CD4-positive, CD25-positive, alpha-beta regulatory T cell (primary cell): ENCODE measurements around the gene DIAPH2. TPM values are rescaled to one million over a fixed set of nuclear protein-coding genes. Genes with fewer than 3 reads are reported as not detected.
"Not testable (repeated sequence)": the region's sequence is repeated elsewhere in the genome, so short reads cannot be mapped to it uniquely, and the experiment has no call there.

Source experiments
- ATAC-seq, 2 donors: fragments of 150-1000 bp; cut with Tn5 transposase; one replicate each; pipeline ENCODE4 v1.10.0; 2021; ENCODE audit warnings: low read depth in 2 of 2, moderate number of reproducible peaks in 2 of 2, moderate library complexity in 1 of 2
- DNase-seq, 3 donors: peaks; one replicate each; pipeline versions ENCODE4 v3.0.0 to v3.0.0-alpha.2; 2012 to 2022; ENCODE audit warnings: mixed read lengths in 1 of 3
- H3K27ac ChIP-seq: one replicate; pipeline ENCODE4 v1.7.0; 2013; ENCODE audit warnings: mild to moderate bottlenecking, low read length; ENCODE audit not compliant: insufficient read depth, poor library complexity, severe bottlenecking
- H3K27me3 ChIP-seq: one replicate; pipeline ENCODE4 v1.7.0; 2013; ENCODE audit warnings: low read length; ENCODE audit not compliant: control insufficient read depth, insufficient read depth
- H3K36me3 ChIP-seq: one replicate; pipeline ENCODE4 v1.7.0; 2013; ENCODE audit warnings: mild to moderate bottlenecking, low read length, moderate library complexity; ENCODE audit not compliant: control insufficient read depth, insufficient read depth
- H3K4me1 ChIP-seq: 2 replicates; pipeline ENCODE4 v1.7.0; 2013; ENCODE audit warnings: mild to moderate bottlenecking, low read length; ENCODE audit not compliant: insufficient read depth, control insufficient read depth, poor library complexity, severe bottlenecking
- H3K4me3 ChIP-seq: one replicate; pipeline ENCODE4 v1.7.0; 2013; ENCODE audit warnings: low read depth, mild to moderate bottlenecking, low read length, moderate library complexity
- H3K9me3 ChIP-seq, 2 experiments: 1 replicate in 1 of 2; 2 replicates in 1 of 2; pipeline ENCODE4 v1.7.0; 2013; ENCODE audit warnings: low read length in 2 of 2, mild to moderate bottlenecking in 1 of 2, moderate library complexity in 1 of 2; ENCODE audit not compliant: control insufficient read depth in 2 of 2
- H3K27ac Mint-ChIP-seq, 3 donors: one replicate each; pipeline ENCODE4 v1.8.0; 2020 to 2022; ENCODE audit warnings: mild to moderate bottlenecking in 3 of 3, mixed read lengths in 3 of 3, moderate library complexity in 2 of 3
- H3K27me3 Mint-ChIP-seq: one replicate; pipeline ENCODE4 v1.8.0; 2022; ENCODE audit warnings: mild to moderate bottlenecking, mixed read lengths
- H3K36me3 Mint-ChIP-seq: one replicate; pipeline ENCODE4 v1.8.0; 2020; ENCODE audit warnings: mixed read lengths
- H3K4me1 Mint-ChIP-seq, 4 donors: one replicate each; pipeline ENCODE4 v1.8.0; 2020 to 2022; ENCODE audit warnings: mixed read lengths in 4 of 4, mild to moderate bottlenecking in 1 of 4
- H3K4me3 Mint-ChIP-seq, 4 donors: one replicate each; pipeline ENCODE4 v1.8.0; 2020 to 2022; ENCODE audit warnings: mild to moderate bottlenecking in 4 of 4, mixed read lengths in 4 of 4, moderate library complexity in 3 of 4
- H3K9me3 Mint-ChIP-seq, 7 donors: one replicate each; pipeline ENCODE4 v1.8.0; 2020 to 2022; ENCODE audit warnings: mixed read lengths in 7 of 7, mild to moderate bottlenecking in 3 of 7, moderate library complexity in 2 of 7
- polyA plus RNA-seq, 4 donors: library from polyadenylated mRNA; unstranded; fragments of 300-500 nt; fragmentation: Illumina TruSeq; gene quantifications; one replicate each; pipeline ENCODE4 v1.2.3, GENCODE V29; 2021
- total RNA-seq: library from RNA; stranded (reverse); gene quantifications from one replicate; pipeline ENCODE4 v1.2.3, GENCODE V29; 2022

Gene DIAPH2
- total and polyA plus RNA-seq, 5 donors from 2014 or later, result 6.3 to 17.0 (median 6.6) TPM

DNA sequence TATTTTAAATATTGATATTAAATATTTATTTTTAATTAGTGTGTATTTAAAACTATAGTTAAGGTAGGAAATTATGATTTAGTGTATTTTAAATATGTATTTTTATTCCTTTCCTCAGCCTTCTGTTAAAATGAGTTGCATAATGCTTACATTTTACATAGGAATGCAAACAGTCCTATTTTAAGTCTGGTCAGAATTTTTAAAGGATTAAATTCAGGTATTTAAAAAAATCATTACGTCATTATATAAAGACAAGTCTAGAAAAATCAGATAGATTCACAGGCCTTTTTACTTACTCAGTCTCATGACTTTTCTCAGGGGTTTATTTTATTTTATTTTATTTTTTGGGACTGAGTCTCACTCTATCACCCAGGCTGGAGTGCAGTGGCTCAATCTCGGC is 148.7 kb downstream of the DIAPH2 start:
- no peak overlapping the region for H3K27ac Mint-ChIP-seq
- Histone ChIP-seq H3K36me3 (no peaks in the 10 kb centered on the region), H3K9me3 (no peaks in the 10 kb centered on the region), H3K27ac (no peak overlapping the region), H3K27me3 (no peaks in the 10 kb centered on the region), H3K4me3 (no peak overlapping the region), H3K4me1 (no peaks in the 10 kb centered on the region)
- no peaks in the 10 kb centered on the region for H3K36me3 Mint-ChIP-seq
- H3K9me3 Mint-ChIP-seq, result no peaks in the 10 kb centered on the region
- peaks cover 0 to 12% (median 5%) of the 10 kb centered on the region in 4 donors for H3K4me1 Mint-ChIP-seq
- ATAC-seq (no peak), DNase-seq (no peak)
- no peaks in the 10 kb centered on the region for H3K27me3 Mint-ChIP-seq
- no peak overlapping the region for H3K4me3 Mint-ChIP-seq

DNA sequence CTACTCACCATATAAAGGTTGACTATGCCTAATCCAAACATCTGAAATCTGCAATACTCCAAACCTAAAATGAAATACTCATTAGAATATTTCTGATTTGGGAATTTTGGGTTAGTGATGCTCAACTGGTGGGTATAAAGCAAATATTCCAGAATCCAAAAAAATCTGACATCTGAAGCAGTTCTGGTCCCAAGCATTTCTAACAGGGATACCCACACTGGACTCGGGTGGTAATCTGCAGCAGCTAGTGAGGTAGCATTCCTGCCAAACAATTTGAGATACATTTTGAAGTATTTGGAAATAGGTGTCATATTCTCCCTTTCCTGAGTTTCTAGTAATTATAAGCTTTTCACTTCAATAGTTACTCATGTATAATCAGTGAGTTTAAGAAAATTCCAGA is 149.5 kb downstream of the DIAPH2 start:
- no peaks in the 10 kb centered on the region for H3K27me3 ChIP-seq

DNA sequence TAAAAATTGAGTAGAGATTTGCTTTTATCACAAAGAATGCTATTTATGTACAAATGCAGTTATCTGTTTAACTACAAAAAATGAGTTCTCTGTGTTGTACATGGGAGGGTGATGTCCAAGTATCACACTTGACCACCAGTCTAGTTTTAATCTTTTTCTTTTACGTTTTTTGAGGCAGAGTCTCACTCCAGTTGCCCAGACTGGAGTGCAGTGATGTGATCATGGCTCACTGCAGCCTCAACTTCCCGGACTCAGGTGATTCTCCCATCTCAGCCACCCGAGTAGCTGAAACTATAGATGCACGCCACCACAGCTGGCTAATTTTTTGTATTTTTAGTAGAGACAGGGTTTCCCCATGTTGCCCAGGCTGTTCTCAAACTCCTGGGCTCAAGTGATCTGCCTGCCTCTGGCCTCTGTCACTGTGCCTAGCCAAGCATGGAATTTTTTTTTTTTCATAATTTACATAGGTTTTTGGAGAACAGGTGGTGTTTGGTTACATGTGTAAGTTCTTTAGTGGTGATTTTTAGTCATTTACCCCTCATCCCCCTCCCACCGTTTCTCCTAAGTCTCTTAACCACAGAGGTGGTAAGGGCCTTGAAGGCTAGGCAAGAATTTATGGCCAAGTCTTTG is 151.1 kb downstream of the DIAPH2 start:
- Histone ChIP-seq H3K27ac (no peak overlapping the region), H3K4me3 (no peak overlapping the region), H3K4me1 (no peaks in the 10 kb centered on the region), H3K27me3 (no peaks in the 10 kb centered on the region), H3K36me3 (no peaks in the 10 kb centered on the region), H3K9me3 (no peaks in the 10 kb centered on the region)
- Mint-ChIP-seq H3K27me3 (no peaks in the 10 kb centered on the region), H3K36me3 (no peaks in the 10 kb centered on the region), H3K27ac (no peak overlapping the region), H3K4me3 (no peak overlapping the region), H3K4me1 (peaks cover 0 to 11% (median 5%) of the 10 kb centered on the region in 4 donors), H3K9me3 (no peaks in the 10 kb centered on the region)
- ATAC-seq (no peak), DNase-seq (no peak)

More for the DNA sequence above, 149.5 kb downstream of the DIAPH2 start:
- Mint-ChIP-seq H3K27me3 (no peaks in the 10 kb centered on the region), H3K4me3 (no peak overlapping the region), H3K9me3 (no peaks in the 10 kb centered on the region), H3K27ac (no peak overlapping the region), H3K36me3 (no peaks in the 10 kb centered on the region), H3K4me1 (peaks cover 0 to 12% (median 5%) of the 10 kb centered on the region in 4 donors)
- ATAC-seq (no peak), DNase-seq (no peak)
- Histone ChIP-seq H3K36me3 (no peaks in the 10 kb centered on the region), H3K4me1 (no peaks in the 10 kb centered on the region), H3K27ac (no peak overlapping the region), H3K4me3 (no peak overlapping the region), H3K9me3 (no peaks in the 10 kb centered on the region)

DNA sequence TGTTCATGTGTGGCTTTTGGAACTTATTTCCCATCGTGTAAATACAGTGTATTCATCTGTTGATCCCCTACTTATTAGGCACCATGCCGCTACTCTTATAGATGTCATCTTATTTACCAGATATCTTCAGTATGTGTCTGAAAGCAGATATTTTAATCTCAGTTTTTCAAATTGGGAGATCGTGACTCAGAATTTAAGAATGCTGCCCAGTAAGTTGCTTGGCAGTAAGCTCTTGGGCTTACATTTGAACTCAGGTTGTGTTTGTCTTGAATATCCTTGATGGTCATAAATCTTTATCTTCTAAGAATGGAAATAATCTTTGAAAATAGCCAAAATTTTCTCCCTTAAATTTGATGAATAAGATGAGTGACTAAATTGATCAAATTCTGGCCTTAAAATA is 153.2 kb downstream of the DIAPH2 start:
- H3K27me3 Mint-ChIP-seq, result no peaks in the 10 kb centered on the region
- no peak for DNase-seq
- H3K36me3 Mint-ChIP-seq, result no peaks in the 10 kb centered on the region
- no peak for ATAC-seq
- no peak overlapping the region for H3K4me3 Mint-ChIP-seq
- Histone ChIP-seq H3K4me3 (no peak overlapping the region), H3K36me3 (no peaks in the 10 kb centered on the region), H3K4me1 (no peaks in the 10 kb centered on the region), H3K27me3 (no peaks in the 10 kb centered on the region), H3K27ac (no peak overlapping the region), H3K9me3 (no peaks in the 10 kb centered on the region)
- no peak overlapping the region for H3K27ac Mint-ChIP-seq
- peaks cover 0 to 7% (median 4%) of the 10 kb centered on the region in 4 donors for H3K4me1 Mint-ChIP-seq
- no peaks in the 10 kb centered on the region for H3K9me3 Mint-ChIP-seq

DNA sequence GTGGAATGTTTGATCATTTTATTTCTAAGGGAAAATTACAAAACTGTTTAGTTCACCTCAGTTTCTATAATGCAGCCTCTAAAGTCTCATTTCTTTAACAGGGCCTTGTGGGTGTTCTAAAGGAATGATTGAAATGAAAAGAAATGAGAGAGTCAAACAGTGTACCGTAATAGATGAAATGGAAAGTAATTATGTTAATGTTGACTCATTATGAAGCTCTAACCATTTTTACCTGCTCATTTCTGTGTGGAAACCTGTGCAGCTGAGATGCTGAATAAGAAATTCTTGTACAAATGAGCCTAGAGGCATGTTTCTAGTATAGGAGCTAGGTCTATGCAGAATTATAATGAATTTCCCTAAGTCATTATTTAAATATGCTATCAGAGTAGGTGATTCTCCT is 153.9 kb downstream of the DIAPH2 start:
- H3K9me3 Mint-ChIP-seq, result no peaks in the 10 kb centered on the region

DNA sequence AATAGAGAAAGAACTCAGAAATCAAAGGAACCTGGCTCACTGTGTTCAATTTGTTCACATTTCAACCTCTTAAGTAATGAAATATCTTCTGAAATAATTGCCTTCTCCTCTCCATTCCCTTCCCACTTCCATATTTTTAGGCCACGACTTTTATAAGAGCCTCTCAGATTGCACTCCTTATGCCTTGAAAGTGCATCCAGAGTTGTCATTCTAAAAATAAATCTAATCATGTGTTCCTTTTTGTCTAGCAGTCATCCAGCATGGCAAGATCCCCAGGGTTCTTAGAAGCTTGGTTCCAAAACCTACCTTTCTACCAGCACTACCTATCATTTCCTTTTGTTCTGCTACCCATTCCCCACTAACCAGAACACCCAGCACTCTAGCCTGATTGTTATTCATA is 156.7 kb downstream of the DIAPH2 start:
- H3K36me3 Mint-ChIP-seq, result no peaks in the 10 kb centered on the region
- no peaks in the 10 kb centered on the region for H3K4me1 ChIP-seq
- H3K27ac Mint-ChIP-seq, result peak overlapping the region in 1 of 3 donors; percentile 66

More for the DNA sequence above, 153.9 kb downstream of the DIAPH2 start:
- no peak overlapping the region for H3K4me3 Mint-ChIP-seq
- H3K27ac Mint-ChIP-seq, result no peak overlapping the region
- no peaks in the 10 kb centered on the region for H3K27me3 Mint-ChIP-seq
- H3K36me3 ChIP-seq, result no peaks in the 10 kb centered on the region
- H3K27me3 ChIP-seq, result no peaks in the 10 kb centered on the region
- no peaks in the 10 kb centered on the region for H3K4me1 ChIP-seq
- DNase-seq, result no peak
- no peaks in the 10 kb centered on the region for H3K36me3 Mint-ChIP-seq
- H3K4me1 Mint-ChIP-seq, result peaks cover 0 to 7% (median 4%) of the 10 kb centered on the region in 4 donors
- no peaks in the 10 kb centered on the region for H3K9me3 ChIP-seq
- H3K4me3 ChIP-seq, result no peak overlapping the region
- H3K27ac ChIP-seq, result no peak overlapping the region
- ATAC-seq, result no peak

DNA sequence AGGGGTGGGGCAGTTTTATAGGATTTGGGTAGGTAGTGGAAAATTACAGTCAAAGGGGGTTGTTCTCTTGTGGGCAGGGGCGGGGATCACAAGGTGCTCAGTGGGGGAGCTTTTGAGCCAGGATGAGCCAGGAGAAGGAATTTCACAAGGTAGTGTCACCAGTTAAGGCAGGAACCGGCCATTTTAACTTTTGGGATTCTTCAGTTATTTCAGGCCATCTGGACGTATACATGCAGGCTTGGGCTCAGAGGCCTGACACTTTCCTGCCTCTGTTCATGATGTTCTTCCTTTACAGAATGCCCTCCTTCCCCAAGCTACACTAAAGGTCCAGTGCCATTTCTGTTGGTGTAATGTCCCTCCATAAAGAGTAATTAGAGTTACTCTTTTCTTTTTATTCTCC is 157.2 kb downstream of the DIAPH2 start:
- not testable (repeated sequence) for H3K4me3 ChIP-seq, H3K9me3 Mint-ChIP-seq, H3K27me3 Mint-ChIP-seq, H3K4me1 ChIP-seq, H3K4me1 Mint-ChIP-seq, H3K27ac ChIP-seq, H3K4me3 Mint-ChIP-seq, H3K36me3 ChIP-seq, H3K27me3 ChIP-seq, ATAC-seq, H3K36me3 Mint-ChIP-seq, H3K9me3 ChIP-seq, DNase-seq
- peak overlapping the region in 1 of 3 donors; percentile 66 for H3K27ac Mint-ChIP-seq

More for the DNA sequence above, 156.7 kb downstream of the DIAPH2 start:
- no peaks in the 10 kb centered on the region for H3K9me3 Mint-ChIP-seq
- H3K9me3 ChIP-seq, result no peaks in the 10 kb centered on the region
- H3K27me3 ChIP-seq, result no peaks in the 10 kb centered on the region
- peaks cover 0 to 7% (median under 1%) of the 10 kb centered on the region in 4 donors for H3K4me1 Mint-ChIP-seq
- H3K4me3 Mint-ChIP-seq, result no peak overlapping the region
- H3K27ac ChIP-seq, result no peak overlapping the region
- DNase-seq (no peak), ATAC-seq (no peak)
- no peak overlapping the region for H3K4me3 ChIP-seq
- H3K27me3 Mint-ChIP-seq, result no peaks in the 10 kb centered on the region
- no peaks in the 10 kb centered on the region for H3K36me3 ChIP-seq

DNA sequence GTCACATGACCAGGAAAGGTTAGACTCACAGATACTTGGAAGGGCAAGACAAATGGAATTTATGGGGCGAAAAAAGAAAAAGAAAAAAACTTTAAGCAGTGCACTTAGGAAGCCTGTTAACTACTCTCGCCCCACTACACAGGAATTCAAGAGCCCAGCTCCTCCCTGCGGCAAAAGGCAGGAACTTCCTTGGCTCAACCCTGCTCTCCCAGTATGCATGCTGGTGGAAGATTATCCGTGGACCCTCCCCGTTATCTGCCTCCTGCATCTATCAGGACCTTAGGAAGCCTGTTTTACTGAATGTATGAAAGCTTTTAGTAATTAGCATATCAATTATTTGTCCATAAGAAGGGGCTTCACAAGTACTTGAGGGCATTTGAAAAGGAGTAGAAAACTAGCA is 158.9 kb downstream of the DIAPH2 start:
- Mint-ChIP-seq H3K27me3 (no peaks in the 10 kb centered on the region), H3K4me3 (no peak overlapping the region), H3K4me1 (no peaks in the 10 kb centered on the region), H3K36me3 (no peaks in the 10 kb centered on the region), H3K9me3 (no peaks in the 10 kb centered on the region), H3K27ac (no peak overlapping the region)
- Histone ChIP-seq H3K36me3 (no peaks in the 10 kb centered on the region), H3K27ac (no peak overlapping the region), H3K4me3 (no peak overlapping the region), H3K27me3 (no peaks in the 10 kb centered on the region), H3K4me1 (no peaks in the 10 kb centered on the region), H3K9me3 (no peaks in the 10 kb centered on the region)
- ATAC-seq (no peak), DNase-seq (no peak)
